GM12874 (cell line): ENCODE data around the gene MTREX.

ENCODE experiments used
- TF ChIP-seq, protein P1 (sequence below): IDR thresholded peaks from 2 replicates; pipeline ENCODE4 v1.5.1; 2011; ENCODE audit warnings: low read depth, mild to moderate bottlenecking, control low read depth, low read length, moderate library complexity; ENCODE audit not compliant: insufficient read depth

MTREX gene

DNA sequence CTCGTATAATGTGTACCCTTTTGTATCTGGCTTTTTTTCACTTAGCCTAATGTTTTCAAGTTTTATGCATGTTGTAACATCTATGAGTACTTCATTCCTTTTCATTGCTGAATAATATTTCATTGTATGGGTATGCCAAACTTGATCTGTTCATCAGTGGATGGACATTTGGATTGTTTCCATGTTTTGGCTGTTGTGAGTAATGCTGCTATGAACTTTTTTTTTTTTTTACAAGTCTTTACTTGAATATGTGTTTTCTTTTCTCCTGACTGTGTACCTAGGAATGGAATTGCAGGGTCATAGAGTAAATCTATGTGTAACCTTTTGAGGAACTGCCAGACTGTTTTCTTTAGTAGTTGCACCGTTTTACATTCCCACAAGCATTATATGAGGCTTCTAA lies 52.4 kb downstream of the MTREX start:
- TF ChIP-seq, protein P1, sequence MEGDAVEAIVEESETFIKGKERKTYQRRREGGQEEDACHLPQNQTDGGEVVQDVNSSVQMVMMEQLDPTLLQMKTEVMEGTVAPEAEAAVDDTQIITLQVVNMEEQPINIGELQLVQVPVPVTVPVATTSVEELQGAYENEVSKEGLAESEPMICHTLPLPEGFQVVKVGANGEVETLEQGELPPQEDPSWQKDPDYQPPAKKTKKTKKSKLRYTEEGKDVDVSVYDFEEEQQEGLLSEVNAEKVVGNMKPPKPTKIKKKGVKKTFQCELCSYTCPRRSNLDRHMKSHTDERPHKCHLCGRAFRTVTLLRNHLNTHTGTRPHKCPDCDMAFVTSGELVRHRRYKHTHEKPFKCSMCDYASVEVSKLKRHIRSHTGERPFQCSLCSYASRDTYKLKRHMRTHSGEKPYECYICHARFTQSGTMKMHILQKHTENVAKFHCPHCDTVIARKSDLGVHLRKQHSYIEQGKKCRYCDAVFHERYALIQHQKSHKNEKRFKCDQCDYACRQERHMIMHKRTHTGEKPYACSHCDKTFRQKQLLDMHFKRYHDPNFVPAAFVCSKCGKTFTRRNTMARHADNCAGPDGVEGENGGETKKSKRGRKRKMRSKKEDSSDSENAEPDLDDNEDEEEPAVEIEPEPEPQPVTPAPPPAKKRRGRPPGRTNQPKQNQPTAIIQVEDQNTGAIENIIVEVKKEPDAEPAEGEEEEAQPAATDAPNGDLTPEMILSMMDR: no peak

DNA sequence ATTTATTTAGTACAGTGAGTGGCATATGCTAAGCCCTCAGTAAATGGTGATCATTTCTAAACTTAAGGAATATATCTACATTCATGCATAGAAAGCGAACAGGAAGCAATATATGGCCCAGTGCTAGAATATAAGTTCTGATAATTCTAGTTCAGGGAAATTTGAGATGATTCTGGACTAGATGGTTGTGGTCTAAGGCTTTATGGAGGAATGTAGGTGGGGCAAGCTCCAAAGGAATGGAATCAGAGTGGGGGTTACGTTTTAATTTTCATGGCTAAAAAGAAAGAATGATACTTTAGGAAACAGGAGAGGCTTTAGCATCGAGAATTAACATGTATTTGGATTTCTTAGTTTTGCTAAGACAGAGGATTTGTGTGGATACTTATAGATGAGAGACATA lies 56.1 kb downstream of the MTREX start:
- TF ChIP-seq, protein P1: no peak

DNA sequence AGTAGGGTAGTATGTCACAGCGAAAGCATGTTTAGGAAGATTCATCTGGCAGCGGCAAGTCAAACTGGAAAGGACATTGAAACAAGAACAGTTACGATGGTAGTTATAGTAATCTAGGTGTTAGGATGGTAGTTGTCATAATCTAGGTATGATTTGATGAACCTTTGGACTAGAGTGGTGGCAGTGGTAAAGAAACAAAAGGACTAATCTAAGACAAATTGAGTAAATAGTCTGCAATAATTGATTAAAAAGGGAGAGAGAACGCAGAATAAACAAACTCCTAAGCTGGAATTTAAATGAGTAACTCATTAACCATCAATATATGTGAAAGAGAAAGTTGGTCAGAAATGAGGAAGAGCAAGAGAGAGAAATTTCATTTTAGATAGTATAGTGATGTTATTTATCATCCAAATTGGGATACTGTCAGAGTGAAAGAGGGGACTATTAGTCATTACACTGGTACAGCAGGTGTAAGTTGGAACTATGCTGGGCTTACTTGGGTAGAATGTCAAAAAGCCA lies 56.8 kb downstream of the MTREX start:
- TF ChIP-seq, protein P1: no peak

DNA sequence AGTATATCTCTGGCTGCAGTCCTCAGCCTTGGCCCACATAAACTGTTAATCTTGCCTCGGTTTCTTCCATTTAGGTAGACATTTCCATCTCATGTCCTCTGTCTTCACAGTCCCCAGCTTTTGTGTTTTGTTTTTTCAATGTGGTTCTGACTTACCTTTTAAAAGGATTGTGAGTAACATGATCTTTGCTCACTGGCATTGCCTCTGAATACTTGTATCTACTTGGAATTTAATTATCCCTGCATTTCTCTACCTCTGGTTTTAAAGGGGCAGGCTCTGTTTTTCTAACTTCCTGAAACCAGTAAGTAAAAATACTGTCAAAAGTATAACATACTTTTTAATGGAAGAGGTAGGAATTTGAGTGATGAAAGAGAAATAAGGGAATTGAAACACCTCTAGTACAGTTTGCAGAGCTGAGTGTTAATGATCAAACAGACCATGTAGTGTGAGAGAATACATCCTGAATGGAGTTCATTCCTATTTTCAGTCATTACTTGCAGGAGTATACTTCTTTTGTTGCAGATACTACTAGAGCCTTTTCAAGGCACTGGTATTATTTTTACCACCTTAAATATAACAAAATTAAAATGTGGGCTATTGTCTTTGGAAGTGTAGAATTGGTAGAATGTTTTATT lies 62.6 kb downstream of the MTREX start:
- TF ChIP-seq, protein P1: no peak

DNA sequence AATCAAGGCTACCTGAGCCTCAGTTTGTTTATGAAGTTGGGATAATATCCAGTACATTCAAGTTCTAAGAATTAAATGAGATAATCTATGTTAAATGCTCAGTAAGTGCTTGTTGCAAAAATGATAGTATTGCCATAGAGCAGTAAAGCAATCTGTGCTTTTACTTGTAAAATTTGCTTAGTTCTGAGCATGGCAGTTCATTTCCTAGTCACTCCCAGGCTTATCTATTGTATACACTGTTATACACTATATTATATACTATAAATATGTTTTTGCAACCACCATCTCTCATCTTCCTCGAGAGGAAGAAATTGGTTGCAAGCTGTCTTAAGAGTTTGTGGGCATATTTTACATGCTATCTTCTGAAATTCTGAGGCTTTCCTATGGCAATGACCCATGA lies 63.4 kb downstream of the MTREX start:
- TF ChIP-seq, protein P1: no peak

DNA sequence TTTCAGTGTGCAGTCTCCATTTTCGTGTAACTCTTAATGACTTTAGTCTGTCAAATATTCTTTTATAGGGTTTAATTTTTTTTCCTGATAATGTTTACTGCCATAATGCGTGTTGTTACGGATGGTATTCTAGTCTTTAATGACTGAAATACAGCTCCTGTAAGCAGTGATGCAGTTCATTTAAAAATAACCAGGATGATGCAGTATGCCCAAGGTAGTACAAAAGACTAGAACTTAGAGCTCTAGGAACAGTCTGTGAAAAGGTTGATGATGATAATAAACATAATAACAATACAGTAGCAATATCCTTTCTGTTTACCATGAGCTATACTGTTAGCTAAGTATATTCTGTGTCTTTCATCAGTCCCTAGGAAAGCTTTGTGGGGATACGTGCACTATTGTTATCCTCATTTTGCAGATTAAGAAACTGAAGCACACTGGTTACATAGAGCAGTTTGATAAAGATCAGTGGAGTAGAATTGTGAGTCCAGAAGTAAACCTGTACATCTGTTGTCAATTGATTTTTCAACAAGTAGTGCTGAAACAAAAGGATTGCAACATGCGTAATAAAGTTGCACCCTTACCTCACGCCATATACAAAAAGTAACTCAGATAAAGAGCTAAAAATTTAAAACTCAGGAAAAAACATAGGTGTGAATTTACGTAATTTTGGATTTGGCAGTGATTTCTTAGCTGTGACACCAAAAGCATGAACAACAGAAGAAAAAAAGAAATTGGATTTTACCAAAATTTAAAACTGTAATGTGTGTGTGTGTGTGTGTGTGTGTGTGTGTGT lies 64.5 kb downstream of the MTREX start:
- TF ChIP-seq, protein P1: no peak

DNA sequence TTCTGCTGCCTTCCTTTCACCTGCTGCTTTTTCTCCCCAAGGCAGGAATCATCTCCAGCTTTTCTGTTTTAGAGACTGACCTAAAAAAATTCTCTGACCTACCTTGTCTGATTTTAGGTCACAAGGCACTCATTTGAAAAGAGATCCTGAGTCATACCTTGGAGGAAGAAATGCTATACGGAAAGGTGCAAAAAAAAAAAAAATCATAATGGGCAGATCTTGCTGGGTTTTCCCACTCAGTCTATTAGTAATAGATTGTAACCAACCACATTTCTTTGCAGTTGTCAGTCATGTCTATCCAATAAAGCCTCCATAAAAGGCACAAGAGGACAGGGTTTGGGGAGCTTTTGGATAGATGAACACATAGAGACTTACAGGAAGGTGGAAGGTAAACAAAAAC lies 70.0 kb downstream of the MTREX start:
- TF ChIP-seq, protein P1: no peak
